Left ventricle myocardium inferior (tissue), 1 donor: ENCODE results near the gene SSTR3. TPM values are rescaled to one million over a fixed set of nuclear protein-coding genes. Genes with fewer than 3 reads are reported as not detected.
A peak's percentile ranks its signal among the peaks of the same experiment; 100 is the strongest.

ENCODE experiments used
- DNase-seq: peaks from one replicate; pipeline ENCODE4 v3.0.0-alpha.2; 2020
- H3K27ac ChIP-seq: fragments of 200-600 bp; replicated peaks from 2 replicates; pipeline ENCODE4 v1.8.0; 2021
- H3K27me3 ChIP-seq: fragments of 200-600 bp; 2 replicates; pipeline ENCODE4 v1.8.0; 2021; ENCODE audit warnings: low read depth
- H3K36me3 ChIP-seq: fragments of 200-600 bp; 2 replicates; pipeline ENCODE4 v1.8.0; 2021
- H3K4me1 ChIP-seq: fragments of 200-600 bp; 2 replicates; pipeline ENCODE4 v1.8.0; 2021
- H3K4me3 ChIP-seq: fragments of 200-600 bp; 2 replicates; pipeline ENCODE4 v1.8.0; 2021; ENCODE audit warnings: mild to moderate bottlenecking, moderate library complexity
- H3K9me3 ChIP-seq: fragments of 200-600 bp; replicated peaks from 2 replicates; pipeline ENCODE4 v1.8.0; 2021
- intact Hi-C: fragments of 100-400 bp; cut with micrococcal nuclease; formaldehyde crosslinking; loops from one replicate; pipeline ENCODE4 v1.11.0; 2022
- total RNA-seq: library from RNA; stranded (reverse); fragmentation: NEBNext Ultra II Directional; extraction: Animal tissue kit (Norgen Biotek cat#: 25700); gene quantifications from one replicate; pipeline ENCODE4 v1.2.1, GENCODE V29; 2021
- TF ChIP-seq, protein P1 (sequence below): fragments of 200-600 bp; IDR thresholded peaks from 2 replicates; pipeline ENCODE4 v1.8.0; 2021; ENCODE audit warnings: antibody characterized with exemption, mild to moderate bottlenecking, borderline replicate concordance
- donor health status: DM: no; HTN: yes; CAD: no; lungs with severe emphysema.

SSTR3 gene
- total RNA-seq, 1 donor from 2014 or later: not detected

DNA sequence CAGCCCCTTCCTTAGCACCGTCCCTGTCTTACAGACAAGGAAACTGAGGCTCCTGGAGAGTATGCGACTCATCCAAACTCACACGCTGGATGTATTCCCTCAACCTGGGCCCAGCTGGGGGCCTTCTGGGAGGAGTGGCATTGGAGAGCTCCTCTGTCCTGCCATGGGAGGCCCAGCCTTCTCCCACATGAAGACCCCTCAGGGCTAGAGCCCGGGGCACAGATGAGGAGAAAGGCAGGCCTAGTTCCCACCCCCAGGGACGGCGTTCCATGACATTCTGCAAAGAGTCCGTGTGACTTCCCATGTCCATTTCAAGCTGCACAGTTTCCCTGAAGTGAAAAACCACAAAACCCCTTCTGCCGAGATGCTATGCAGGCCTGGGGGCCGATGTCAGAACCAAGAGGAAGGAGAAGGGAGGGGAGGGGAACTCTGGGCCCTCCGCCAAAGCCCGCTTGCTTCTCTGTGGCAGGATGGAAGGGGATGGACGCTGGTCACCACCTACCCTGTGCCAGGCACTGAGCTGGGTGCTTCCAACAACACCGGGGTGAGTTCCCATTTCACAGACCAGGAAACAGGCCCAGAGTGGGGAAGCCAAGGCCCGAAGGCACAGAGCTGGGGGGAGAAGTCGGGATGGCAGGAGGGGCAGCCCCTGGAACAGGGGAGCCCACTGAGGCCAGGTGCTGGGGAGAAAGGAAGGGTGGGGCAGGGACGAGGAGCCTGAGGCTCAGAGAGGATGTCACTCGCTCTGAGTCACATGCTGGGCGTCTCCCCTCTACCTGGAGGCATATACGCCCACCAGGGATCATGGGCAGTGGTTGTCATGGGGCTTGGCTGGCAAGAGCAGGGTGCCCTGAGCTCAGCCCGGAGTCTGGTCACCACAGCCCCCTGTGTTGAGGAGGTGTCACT lies 16.1 kb upstream of the SSTR3 start:
- Histone ChIP-seq H3K27me3 (peaks cover 84% of the 10 kb centered on the region), H3K4me3 (no peak overlapping the region), H3K36me3 (no peaks in the 10 kb centered on the region), H3K4me1 (no peaks in the 10 kb centered on the region), H3K27ac (no peak overlapping the region), H3K9me3 (no peaks in the 10 kb centered on the region)
- TF ChIP-seq, protein P1, sequence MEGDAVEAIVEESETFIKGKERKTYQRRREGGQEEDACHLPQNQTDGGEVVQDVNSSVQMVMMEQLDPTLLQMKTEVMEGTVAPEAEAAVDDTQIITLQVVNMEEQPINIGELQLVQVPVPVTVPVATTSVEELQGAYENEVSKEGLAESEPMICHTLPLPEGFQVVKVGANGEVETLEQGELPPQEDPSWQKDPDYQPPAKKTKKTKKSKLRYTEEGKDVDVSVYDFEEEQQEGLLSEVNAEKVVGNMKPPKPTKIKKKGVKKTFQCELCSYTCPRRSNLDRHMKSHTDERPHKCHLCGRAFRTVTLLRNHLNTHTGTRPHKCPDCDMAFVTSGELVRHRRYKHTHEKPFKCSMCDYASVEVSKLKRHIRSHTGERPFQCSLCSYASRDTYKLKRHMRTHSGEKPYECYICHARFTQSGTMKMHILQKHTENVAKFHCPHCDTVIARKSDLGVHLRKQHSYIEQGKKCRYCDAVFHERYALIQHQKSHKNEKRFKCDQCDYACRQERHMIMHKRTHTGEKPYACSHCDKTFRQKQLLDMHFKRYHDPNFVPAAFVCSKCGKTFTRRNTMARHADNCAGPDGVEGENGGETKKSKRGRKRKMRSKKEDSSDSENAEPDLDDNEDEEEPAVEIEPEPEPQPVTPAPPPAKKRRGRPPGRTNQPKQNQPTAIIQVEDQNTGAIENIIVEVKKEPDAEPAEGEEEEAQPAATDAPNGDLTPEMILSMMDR: no peak
- peak; percentile 43 for DNase-seq
- intact Hi-C loops: no loop called here

DNA sequence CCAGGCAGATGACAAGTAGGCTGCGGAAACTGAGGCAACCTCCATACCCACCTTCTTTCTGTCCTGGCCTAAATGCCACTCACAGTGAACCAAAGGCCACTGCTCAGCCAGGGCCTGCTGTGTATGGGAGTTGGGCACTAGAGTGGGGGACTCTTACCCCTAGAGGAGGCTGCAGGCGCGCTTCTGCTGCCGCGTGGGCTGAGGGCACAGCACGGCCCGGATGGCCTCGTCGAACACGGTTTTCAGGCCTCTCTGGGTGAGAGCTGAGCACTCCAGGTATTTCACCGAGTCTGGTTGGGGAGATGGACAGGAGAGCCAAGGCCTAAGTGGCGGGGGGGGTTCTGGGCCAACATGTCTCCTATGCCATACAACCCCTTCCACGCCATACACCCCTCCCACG lies 14.2 kb upstream of the SSTR3 start:
- no peak for DNase-seq
- Histone ChIP-seq H3K27ac (no peak overlapping the region), H3K4me3 (no peak overlapping the region), H3K4me1 (no peaks in the 10 kb centered on the region), H3K27me3 (peaks cover 81% of the 10 kb centered on the region), H3K9me3 (no peaks in the 10 kb centered on the region), H3K36me3 (no peaks in the 10 kb centered on the region)
- TF ChIP-seq, protein P1: no peak
- intact Hi-C loops: no loop called here

DNA sequence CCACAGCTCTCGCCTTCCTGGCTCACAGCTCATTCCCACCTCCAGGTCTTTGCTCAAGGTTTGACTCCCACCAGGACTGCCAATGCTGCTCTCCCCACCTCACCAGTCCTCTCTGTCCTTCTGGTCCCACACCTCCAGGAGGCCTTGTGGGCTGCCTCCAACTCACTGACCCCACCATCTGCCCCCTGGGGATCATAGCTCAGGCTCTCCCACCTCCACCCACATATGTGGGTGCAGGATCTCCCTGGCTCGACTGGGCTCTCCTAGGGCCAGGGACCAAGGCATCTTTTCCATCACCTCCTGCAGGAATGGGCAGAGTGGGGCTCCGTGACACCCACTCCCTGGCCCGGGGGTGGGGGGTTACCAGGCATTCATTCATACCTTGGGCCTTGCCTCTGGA lies 13.8 kb upstream of the SSTR3 start:
- no peaks in the 10 kb centered on the region for H3K9me3 ChIP-seq
- H3K4me1 ChIP-seq: no peaks in the 10 kb centered on the region
- no peak overlapping the region for H3K4me3 ChIP-seq
- no peak for DNase-seq
- TF ChIP-seq, protein P1: no peak
- H3K27me3 ChIP-seq: peaks cover 81% of the 10 kb centered on the region
- intact Hi-C loops: no loop called here
- H3K36me3 ChIP-seq: no peaks in the 10 kb centered on the region
- no peak overlapping the region for H3K27ac ChIP-seq

DNA sequence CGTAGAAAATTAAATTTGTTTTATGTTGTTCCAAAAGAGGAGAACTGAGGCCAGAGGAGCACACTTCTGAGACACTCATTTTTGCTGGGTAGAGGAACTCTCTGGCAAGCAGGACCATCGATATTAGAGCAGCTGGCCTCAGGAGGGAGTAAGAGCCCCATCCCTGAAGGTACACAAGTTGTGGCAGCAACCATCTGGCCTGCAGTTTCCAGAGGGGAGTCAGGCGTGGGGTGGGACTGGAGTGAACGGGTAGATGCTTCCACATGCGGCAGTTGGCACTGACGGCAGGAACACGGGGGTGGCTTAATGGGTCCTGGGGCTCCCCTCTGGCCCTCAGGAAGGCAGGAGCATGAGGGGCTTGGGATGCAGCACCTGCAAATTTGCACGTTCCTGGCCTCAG lies 13.2 kb upstream of the SSTR3 start:
- TF ChIP-seq, protein P1: no peak
- intact Hi-C loops: no loop called here
- no peak for DNase-seq
- Histone ChIP-seq H3K27me3 (peaks cover 81% of the 10 kb centered on the region), H3K4me1 (no peaks in the 10 kb centered on the region), H3K27ac (no peak overlapping the region), H3K4me3 (no peak overlapping the region), H3K9me3 (no peaks in the 10 kb centered on the region), H3K36me3 (no peaks in the 10 kb centered on the region)

DNA sequence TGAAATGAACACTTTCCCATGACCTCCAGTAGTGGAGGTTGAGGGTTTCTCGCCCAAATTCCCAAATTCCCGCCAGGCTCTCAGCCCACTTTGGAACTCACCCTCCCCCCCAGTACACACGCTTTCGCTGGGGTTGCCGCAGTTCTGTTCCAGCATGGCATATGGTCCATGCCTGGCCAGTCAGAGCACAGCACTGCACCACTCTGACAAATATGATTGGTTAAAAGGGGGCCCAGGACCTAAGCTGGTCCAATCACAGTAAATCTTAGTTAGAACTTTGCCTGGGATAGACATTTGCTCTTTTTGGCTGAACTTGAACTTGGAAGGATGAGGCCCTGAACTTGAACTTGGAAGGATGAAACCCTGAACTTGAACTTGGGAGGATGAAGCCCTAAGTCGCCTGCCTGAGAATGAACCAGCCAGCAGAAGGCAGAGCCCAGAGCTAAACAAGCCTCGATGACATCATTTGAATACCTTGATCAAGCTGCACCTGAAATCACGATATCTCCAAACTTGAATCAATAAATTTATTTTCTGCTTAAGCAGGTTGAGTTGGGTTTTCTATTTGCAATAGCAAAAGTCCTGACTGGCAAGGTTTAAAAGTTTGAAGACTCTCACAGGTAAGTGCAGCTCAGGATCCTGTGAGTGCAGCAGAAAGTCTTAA lies 12.6 kb upstream of the SSTR3 start:
- DNase-seq: no peak
- no peaks in the 10 kb centered on the region for H3K4me1 ChIP-seq
- intact Hi-C loops: no loop called here
- H3K27ac ChIP-seq: no peak overlapping the region
- no peak overlapping the region for H3K4me3 ChIP-seq
- peaks cover 83% of the 10 kb centered on the region for H3K27me3 ChIP-seq
- H3K9me3 ChIP-seq: no peaks in the 10 kb centered on the region
- TF ChIP-seq, protein P1: no peak
- H3K36me3 ChIP-seq: no peaks in the 10 kb centered on the region
